Astrocyte of the cerebellum (primary cell): ENCODE data around the gene FBXO21.

Experiments
- DNase-seq: peaks from one replicate; pipeline ENCODE4 v3.0.0-alpha.2; 2011; ENCODE audit warnings: low read depth
- H3K4me3 ChIP-seq: 2 replicates; pipeline ENCODE4 v1.5.1; 2011; ENCODE audit warnings: mild to moderate bottlenecking, low read depth, low read length, moderate library complexity
- CTCF ChIP-seq: IDR thresholded peaks from 2 replicates; pipeline ENCODE4 v1.5.1; 2012; ENCODE audit warnings: low read length, low read depth, moderate library complexity, mild to moderate bottlenecking; ENCODE audit errors: missing control alignments
- in situ Hi-C: cut with HindIII; loops from 2 replicates; pipeline ENCODE4 v1.10.0; 2017; ENCODE audit warnings: low sequenced_read_pairs

The FBXO21 gene

GRCh38 chr12:117125767-117126166, 64.5 kb downstream of the FBXO21 start:
- no peak for TF ChIP-seq CTCF
- no peak overlapping the region for H3K4me3 ChIP-seq
- no peak for DNase-seq
- in situ Hi-C loops: no loop called here

- in situ Hi-C loops: no loop called here
- no peak for DNase-seq
- H3K4me3 ChIP-seq: no peak overlapping the region
- no peak for TF ChIP-seq CTCF
These were observed 65.0 kb downstream of the FBXO21 start for GRCh38 chr12:117125272-117125613.

- no peak for DNase-seq
- in situ Hi-C loops: no loop called here
- H3K4me3 ChIP-seq: no peak overlapping the region
- no peak for TF ChIP-seq CTCF
These were observed 65.6 kb downstream of the FBXO21 start for GRCh38 chr12:117124421-117125271.

- in situ Hi-C loops: no loop called here
- TF ChIP-seq CTCF: no peak
- no peak for DNase-seq
- H3K4me3 ChIP-seq: no peak overlapping the region
These were observed 68.8 kb downstream of the FBXO21 start for GRCh38 chr12:117121441-117121840.

- DNase-seq: no peak
- no peak overlapping the region for H3K4me3 ChIP-seq
- in situ Hi-C loops: no loop called here
- TF ChIP-seq CTCF: no peak
These were observed 69.5 kb downstream of the FBXO21 start for GRCh38 chr12:117120787-117121186.

- in situ Hi-C loops: no loop called here
- DNase-seq: no peak
- no peak overlapping the region for H3K4me3 ChIP-seq
- TF ChIP-seq CTCF: peak; percentile 53
These were observed 70.6 kb downstream of the FBXO21 start for GRCh38 chr12:117119592-117120198.
